H9 (cell line): Measurements from ENCODE around the gene MGAT4B. TPM values are rescaled to one million over a fixed set of nuclear protein-coding genes. Genes with fewer than 3 reads are reported as not detected.

Source experiments
- DNase-seq: peaks from one replicate; pipeline ENCODE4 v3.0.0-alpha.2; 2017
- H2AFZ ChIP-seq: one replicate; pipeline ENCODE4 v1.6.1; 2013; ENCODE audit warnings: mild to moderate bottlenecking, low read length, control low read depth, moderate library complexity
- H2AK5ac ChIP-seq: 2 replicates; pipeline ENCODE4 v1.6.1; 2013; ENCODE audit warnings: low read length, control low read depth, mixed read lengths; ENCODE audit not compliant: insufficient read length
- H2BK120ac ChIP-seq: one replicate; pipeline ENCODE4 v1.6.1; 2013; ENCODE audit warnings: low read depth, mild to moderate bottlenecking, low read length, control low read depth, inconsistent platforms; ENCODE audit not compliant: poor library complexity, severe bottlenecking
- H2BK12ac ChIP-seq: 2 replicates; pipeline ENCODE4 v1.6.1; 2013; ENCODE audit warnings: low read length, control low read depth, mixed read lengths, low read depth; ENCODE audit not compliant: insufficient read length
- H2BK15ac ChIP-seq: 2 replicates; pipeline ENCODE4 v1.6.1; 2013; ENCODE audit warnings: low read depth, low read length, control low read depth
- H2BK20ac ChIP-seq: one replicate; pipeline ENCODE4 v1.6.1; 2013; ENCODE audit warnings: low read depth, mild to moderate bottlenecking, low read length, control low read depth, inconsistent platforms; ENCODE audit not compliant: poor library complexity, severe bottlenecking
- H2BK5ac ChIP-seq: 2 replicates; pipeline ENCODE4 v1.6.1; 2013; ENCODE audit warnings: low read length, control low read depth, mixed read lengths; ENCODE audit not compliant: insufficient read length
- H3K14ac ChIP-seq: 2 replicates; pipeline ENCODE4 v1.6.1; 2013; ENCODE audit warnings: low read length, control low read depth; ENCODE audit not compliant: insufficient read depth
- H3K18ac ChIP-seq: 2 replicates; pipeline ENCODE4 v1.6.1; 2013; ENCODE audit warnings: low read depth, mild to moderate bottlenecking, mixed read lengths, low read length, control low read depth; ENCODE audit not compliant: insufficient read length
- H3K23ac ChIP-seq: 2 replicates; pipeline ENCODE4 v1.6.1; 2013; ENCODE audit warnings: low read length, control low read depth, mixed read lengths, low read depth; ENCODE audit not compliant: insufficient read length
- H3K23me2 ChIP-seq: 2 replicates; pipeline ENCODE4 v1.6.1; 2013; ENCODE audit warnings: low read depth, mild to moderate bottlenecking, mixed read lengths, low read length, control low read depth; ENCODE audit not compliant: insufficient read length, poor library complexity, severe bottlenecking
- H3K27ac ChIP-seq: 2 replicates; pipeline ENCODE4 v1.5.1; 2013; ENCODE audit warnings: low read length, control low read depth, mixed read lengths, low read depth; ENCODE audit not compliant: insufficient read length
- H3K27me3 ChIP-seq: 2 replicates; pipeline ENCODE4 v1.6.1; 2013; ENCODE audit warnings: low read length, control low read depth, inconsistent platforms; ENCODE audit not compliant: insufficient read depth
- H3K4ac ChIP-seq: 2 replicates; pipeline ENCODE4 v1.6.1; 2013; ENCODE audit warnings: low read depth, mild to moderate bottlenecking, control low read depth, inconsistent platforms, low read length, moderate library complexity
- H3K4me1 ChIP-seq: 2 replicates; pipeline ENCODE4 v1.6.1; 2013; ENCODE audit warnings: low read length, control low read depth, inconsistent platforms; ENCODE audit not compliant: insufficient read depth
- H3K4me2 ChIP-seq: 2 replicates; pipeline ENCODE4 v1.6.1; 2013; ENCODE audit warnings: low read length, control low read depth, mixed read lengths; ENCODE audit not compliant: insufficient read length, insufficient read depth
- H3K56ac ChIP-seq: 2 replicates; pipeline ENCODE4 v1.6.1; 2013; ENCODE audit warnings: low read depth, mild to moderate bottlenecking, mixed read lengths, low read length, control low read depth; ENCODE audit not compliant: insufficient read length
- H3K79me1 ChIP-seq: 2 replicates; pipeline ENCODE4 v1.6.1; 2013; ENCODE audit warnings: low read depth, mild to moderate bottlenecking, moderate library complexity, low read length, control low read depth, inconsistent platforms; ENCODE audit not compliant: insufficient read depth, poor library complexity, severe bottlenecking
- H3K79me2 ChIP-seq: 2 replicates; pipeline ENCODE4 v1.6.1; 2013; ENCODE audit warnings: low read length, control low read depth, inconsistent platforms; ENCODE audit not compliant: insufficient read depth
- H3K9ac ChIP-seq: 2 replicates; pipeline ENCODE4 v1.6.1; 2013; ENCODE audit warnings: low read length, control low read depth, mixed read lengths; ENCODE audit not compliant: insufficient read length; ENCODE audit errors: extremely low read depth
- H3K9me3 ChIP-seq: one replicate; pipeline ENCODE4 v1.6.1; 2013; ENCODE audit warnings: low read depth, low read length, inconsistent platforms; ENCODE audit not compliant: control insufficient read depth
- H3T11ph ChIP-seq: one replicate; pipeline ENCODE4 v1.6.1; 2013; ENCODE audit warnings: mild to moderate bottlenecking, low read length, control low read depth, inconsistent platforms
- H4K20me1 ChIP-seq: one replicate; pipeline ENCODE4 v1.6.1; 2013; ENCODE audit not compliant: control insufficient read depth, insufficient read length, insufficient read depth
- H4K5ac ChIP-seq: 2 replicates; pipeline ENCODE4 v1.6.1; 2013; ENCODE audit warnings: low read depth, mild to moderate bottlenecking, mixed read lengths, low read length, control low read depth; ENCODE audit not compliant: insufficient read length
- H4K8ac ChIP-seq: replicated peaks from 2 replicates; pipeline ENCODE4 v1.6.1; 2013; ENCODE audit warnings: low read length, control low read depth, mixed read lengths, low read depth; ENCODE audit not compliant: insufficient read length
- H4K91ac ChIP-seq: 2 replicates; pipeline ENCODE4 v1.6.1; 2013; ENCODE audit warnings: low read depth, mild to moderate bottlenecking, moderate library complexity, mixed read lengths, low read length, control low read depth; ENCODE audit not compliant: insufficient read length
- H3K27ac Mint-ChIP-seq, 3 experiments: 2 replicates in 2 of 3; 3 replicates in 1 of 3; pipeline ENCODE4 v1.8.0; 2020 to 2021; ENCODE audit warnings: mixed read lengths in 3 of 3, mild to moderate bottlenecking in 1 of 3, moderate library complexity in 1 of 3
- H3K27me3 Mint-ChIP-seq: 2 replicates; pipeline ENCODE4 v1.8.0; 2021; ENCODE audit warnings: low read depth, mild to moderate bottlenecking, moderate library complexity, mixed read lengths
- H3K36me3 Mint-ChIP-seq, 3 experiments: 2 replicates in 2 of 3; 3 replicates in 1 of 3; pipeline ENCODE4 v1.8.0; 2020 to 2021; ENCODE audit warnings: low read depth in 3 of 3, mixed read lengths in 3 of 3; ENCODE audit not compliant: insufficient read depth in 1 of 3
- H3K4me1 Mint-ChIP-seq, 2 experiments: 2 replicates each; pipeline ENCODE4 v1.8.0; 2020; ENCODE audit warnings: mixed read lengths in 2 of 2
- H3K4me3 Mint-ChIP-seq, 2 experiments: 2 replicates in 1 of 2; 3 replicates in 1 of 2; pipeline ENCODE4 v1.8.0; 2020 to 2021; ENCODE audit warnings: mild to moderate bottlenecking in 2 of 2, mixed read lengths in 2 of 2, moderate library complexity in 1 of 2
- H3K9me3 Mint-ChIP-seq, 2 experiments: 2 replicates in 1 of 2; 3 replicates in 1 of 2; pipeline ENCODE4 v1.8.0; 2020; ENCODE audit warnings: mild to moderate bottlenecking in 2 of 2, mixed read lengths in 2 of 2, moderate library complexity in 1 of 2
- CTCF ChIP-seq: fragments of 200-600 bp; sonication (generic); conservative IDR thresholded peaks from 3 replicates; pipeline ENCODE4 v1.8.0; 2021; ENCODE audit warnings: antibody characterized with exemption, mild to moderate bottlenecking
- WGBS: extraction: QIAGEN DNeasy Blood & Tissue Kit; methylation state at CpG from one replicate; pipeline ENCODE4 v1.1.7; 2013; ENCODE audit warnings: missing lambda C conversion rate, low lambda C conversion rate, mixed read lengths; ENCODE audit not compliant: insufficient read length; ENCODE audit errors: extremely low coverage; 5-methylcytosine and 5-hydroxymethylcytosine counted together
- total RNA-seq: library from RNA; stranded (reverse); gene quantifications from 2 replicates; pipeline ENCODE4 v1.2.1, GENCODE V29; 2021

Gene MGAT4B
- total RNA-seq, 1 experiment from 2014 or later = 147 TPM

GRCh38 chr5:179805529-179806249 is 977 bp downstream of the MGAT4B start:
- Histone ChIP-seq H2BK12ac (no peak overlapping the region), H4K91ac (no peak overlapping the region), H3K18ac (no peak overlapping the region), H2BK120ac (no peak overlapping the region), H2AK5ac (no peak overlapping the region), H3K56ac (no peak overlapping the region), H3K4ac (no peak overlapping the region), H4K20me1 (no peaks in the 10 kb centered on the region), H3K4me2 (peak overlapping the region; percentile 51), H3T11ph (no peak overlapping the region), H4K8ac (no peak overlapping the region), H2BK15ac (no peak overlapping the region), H2BK20ac (no peak overlapping the region), H3K27me3 (no peaks in the 10 kb centered on the region), H3K9me3 (no peaks in the 10 kb centered on the region), H3K14ac (peak overlapping the region; percentile 71), H2AFZ (no peak overlapping the region), H3K23ac (no peak overlapping the region), H2BK5ac (no peak overlapping the region), H4K5ac (no peak overlapping the region), H3K79me2 (no peaks in the 10 kb centered on the region; the same call in 1 of the 2 replicates), H3K4me1 (no peaks in the 10 kb centered on the region), H3K23me2 (peaks cover 5% of the 10 kb centered on the region), H3K27ac (no peak overlapping the region), H3K79me1 (peaks cover 5% of the 10 kb centered on the region), H3K9ac (peak overlapping the region; percentile 34)
- Mint-ChIP-seq H3K27ac (no peak overlapping the region), H3K9me3 (no peaks in the 10 kb centered on the region; a peak in 1 of 5 replicates), H3K27me3 (no peaks in the 10 kb centered on the region), H3K36me3 (peaks cover 5 to 12% (median 12%) of the 10 kb centered on the region in 3 experiments; a peak in 6 of 7 replicates), H3K4me1 (peaks cover 28 to 39% of the 10 kb centered on the region in 2 experiments), H3K4me3 (peak overlapping the region; percentile 78 to 87)
- no peak for TF ChIP-seq CTCF
- WGBS = no CpG with 5 or more reads among the region's 65 CpGs
- DNase-seq = peak; percentile 34
